Measurements from ENCODE around the gene POU3F2.

Gene POU3F2

GRCh38 chr6:98834060-98835031 is at the start of gene POU3F2:
POU3F2 (plus strand) TSS chr6:98834574; CDS start chr6:98834874, 300 bp downstream.
- in situ Hi-C loops (cut with HindIII; ENCODE audit: low sequenced_read_pairs), result no loop called here
- DNase-seq (ENCODE audit: low read depth, low spot score), result peak; percentile 96
- H3K4me3 ChIP-seq (ENCODE audit: low read depth, low read length), result peak within 1 kb of the TSS; percentile 49
- TF ChIP-seq CTCF (IDR thresholded peaks at IDR 0.05; ENCODE audit: low read depth, low read length), result no peak

GRCh38 chr6:98787435-98787834 is 46.9 kb upstream of the POU3F2 start:
- no peak overlapping the region for H3K4me3 ChIP-seq (ENCODE audit: low read depth, low read length)
- no peak for TF ChIP-seq CTCF (IDR thresholded peaks at IDR 0.05; ENCODE audit: low read depth, low read length)
- in situ Hi-C loops (cut with HindIII; ENCODE audit: low sequenced_read_pairs), result no loop called here

GRCh38 chr6:98787961-98788360 is 46.4 kb upstream of the POU3F2 start:
- TF ChIP-seq CTCF (IDR thresholded peaks at IDR 0.05; ENCODE audit: low read depth, low read length), result no peak
- no peak overlapping the region for H3K4me3 ChIP-seq (ENCODE audit: low read depth, low read length)
- in situ Hi-C loops (cut with HindIII; ENCODE audit: low sequenced_read_pairs), result no loop called here
- DNase-seq (ENCODE audit: low read depth, low spot score), result no peak

More at GRCh38 chr6:98787435-98787834, 46.9 kb upstream of the POU3F2 start:
- DNase-seq (ENCODE audit: low read depth, low spot score), result no peak

GRCh38 chr6:98794307-98794842 is 40.0 kb upstream of the POU3F2 start:
- TF ChIP-seq CTCF (IDR thresholded peaks at IDR 0.05; ENCODE audit: low read depth, low read length), result no peak

GRCh38 chr6:98797217-98797994 is 37.0 kb upstream of the POU3F2 start:
- in situ Hi-C loops (cut with HindIII; ENCODE audit: low sequenced_read_pairs), result no loop called here
- no peak overlapping the region for H3K4me3 ChIP-seq (ENCODE audit: low read depth, low read length)
- no peak for TF ChIP-seq CTCF (IDR thresholded peaks at IDR 0.05; ENCODE audit: low read depth, low read length)
- DNase-seq (ENCODE audit: low read depth, low spot score), result no peak

More at GRCh38 chr6:98794307-98794842, 40.0 kb upstream of the POU3F2 start:
- DNase-seq (ENCODE audit: low read depth, low spot score), result no peak
- in situ Hi-C loops (cut with HindIII; ENCODE audit: low sequenced_read_pairs), result no loop called here
- no peak overlapping the region for H3K4me3 ChIP-seq (ENCODE audit: low read depth, low read length)

- DNase-seq (ENCODE audit: low read depth, low spot score), result no peak
- TF ChIP-seq CTCF (IDR thresholded peaks at IDR 0.05; ENCODE audit: low read depth, low read length), result no peak
- in situ Hi-C loops (cut with HindIII; ENCODE audit: low sequenced_read_pairs), result no loop called here
- H3K4me3 ChIP-seq (ENCODE audit: low read depth, low read length), result no peak overlapping the region
Measured at GRCh38 chr6:98800866-98801265, 33.5 kb upstream of the POU3F2 start.

Measured in astrocyte of the spinal cord (primary cell).